OCI-LY3 (cell line): ENCODE data around the gene AMBRA1.

Experiments used
- H2AFZ ChIP-seq: fragments of 200-600, 300-600 bp; shearing (Covaris generic); 2 replicates; pipeline ENCODE4 v1.6.0; 2014; ENCODE audit warnings: antibody characterized with exemption, low read depth, low read length
- H3K27ac ChIP-seq: fragments of 200-600, 300-600 bp; sonication (generic); 2 replicates; pipeline ENCODE4 v1.5.1; 2014; ENCODE audit warnings: mild to moderate bottlenecking, low read length, moderate library complexity, mixed read lengths
- H3K27me3 ChIP-seq: fragments of 200-600, 300-600 bp; sonication (generic); 2 replicates; pipeline ENCODE4 v1.6.1; 2014; ENCODE audit warnings: low read depth, low read length, mixed read lengths
- H3K36me3 ChIP-seq: fragments of 200-600, 300-600 bp; sonication (generic); replicated peaks from 2 replicates; pipeline ENCODE3; 2014; ENCODE audit warnings: low read depth, low read length, mixed read lengths
- H3K4me1 ChIP-seq: fragments of 300-600, 200-600 bp; sonication (generic); 2 replicates; pipeline ENCODE4 v1.6.1; 2014; ENCODE audit warnings: low read length, mixed read lengths
- H3K4me2 ChIP-seq: fragments of 200-600, 300-600 bp; sonication (generic); 2 replicates; pipeline ENCODE4 v1.6.1; 2014; ENCODE audit warnings: low read length, mixed read lengths
- H3K4me3 ChIP-seq: fragments of 300-600, 200-600 bp; sonication (generic); 2 replicates; pipeline ENCODE4 v1.5.1; 2014; ENCODE audit warnings: antibody characterized with exemption, mild to moderate bottlenecking, low read length, moderate library complexity
- H3K79me2 ChIP-seq: fragments of 300-600, 200-600 bp; shearing (Covaris generic); 2 replicates; pipeline ENCODE4 v1.6.1; 2014; ENCODE audit warnings: mild to moderate bottlenecking, low read length, mixed read lengths
- H3K9ac ChIP-seq: fragments of 300-600, 200-600 bp; shearing (Covaris generic); 2 replicates; pipeline ENCODE4 v1.6.0; 2014; ENCODE audit warnings: mild to moderate bottlenecking, low read length, moderate library complexity
- H3K9me3 ChIP-seq: fragments of 200-600, 300-600 bp; shearing (Covaris generic); 2 replicates; pipeline ENCODE4 v1.6.1; 2014; ENCODE audit warnings: low read length, mixed read lengths; ENCODE audit not compliant: insufficient read depth
- H4K20me1 ChIP-seq: fragments of 200-600, 300-600 bp; sonication (generic); 2 replicates; pipeline ENCODE4 v1.6.1; 2016; ENCODE audit warnings: low read length, mixed read lengths; ENCODE audit not compliant: insufficient read depth
- CTCF ChIP-seq: fragments of 200-600, 300-600 bp; sonication (generic); IDR thresholded peaks from 2 replicates; pipeline ENCODE4 v1.5.1; 2014; ENCODE audit warnings: antibody characterized with exemption, low read length, low read depth
- EZH2phosphoT487 ChIP-seq: fragments of 200-600 bp; shearing (Covaris generic); IDR thresholded peaks from 2 replicates; pipeline ENCODE4 v1.6.1; 2018; ENCODE audit warnings: antibody characterized with exemption, mixed run types, low read depth

The AMBRA1 gene

GRCh38 chr11:46498968-46499367 lies 94.9 kb downstream of the AMBRA1 start:
- H3K79me2 ChIP-seq: no peaks in the 10 kb centered on the region
- H3K4me3 ChIP-seq: no peak overlapping the region
- no peak for TF ChIP-seq EZH2phosphoT487
- no peak for TF ChIP-seq CTCF
- H3K36me3 ChIP-seq: peaks cover 7% of the 10 kb centered on the region
- H3K27ac ChIP-seq: no peak overlapping the region
- no peak overlapping the region for H2AFZ ChIP-seq
- no peaks in the 10 kb centered on the region for H3K27me3 ChIP-seq
- H4K20me1 ChIP-seq: no peaks in the 10 kb centered on the region; the same call in 1 of the 2 replicates
- no peaks in the 10 kb centered on the region for H3K4me1 ChIP-seq
- H3K9ac ChIP-seq: no peak overlapping the region
- H3K4me2 ChIP-seq: no peak overlapping the region
- H3K9me3 ChIP-seq: no peaks in the 10 kb centered on the region

GRCh38 chr11:46498179-46498578 lies 95.6 kb downstream of the AMBRA1 start:
- Histone ChIP-seq H3K27ac (no peak overlapping the region), H3K9me3 (no peaks in the 10 kb centered on the region), H3K4me3 (no peak overlapping the region), H3K4me2 (no peak overlapping the region), H3K27me3 (no peaks in the 10 kb centered on the region), H3K9ac (no peak overlapping the region), H4K20me1 (no peaks in the 10 kb centered on the region; the same call in 1 of the 2 replicates), H3K79me2 (no peaks in the 10 kb centered on the region), H2AFZ (no peak overlapping the region), H3K36me3 (peaks cover 10% of the 10 kb centered on the region), H3K4me1 (no peaks in the 10 kb centered on the region)
- TF ChIP-seq CTCF (no peak), EZH2phosphoT487 (no peak)

GRCh38 chr11:46497498-46497897 lies 96.3 kb downstream of the AMBRA1 start:
- H3K4me3 ChIP-seq: no peak overlapping the region
- no peaks in the 10 kb centered on the region for H3K27me3 ChIP-seq
- no peak overlapping the region for H3K27ac ChIP-seq
- H4K20me1 ChIP-seq: no peaks in the 10 kb centered on the region; the same call in 1 of the 2 replicates
- H3K4me1 ChIP-seq: no peaks in the 10 kb centered on the region
- H3K9me3 ChIP-seq: no peaks in the 10 kb centered on the region
- TF ChIP-seq EZH2phosphoT487 (no peak), CTCF (no peak)
- H3K9ac ChIP-seq: no peak overlapping the region
- no peak overlapping the region for H3K4me2 ChIP-seq
- H2AFZ ChIP-seq: no peak overlapping the region
- H3K36me3 ChIP-seq: peaks cover 10% of the 10 kb centered on the region
- no peaks in the 10 kb centered on the region for H3K79me2 ChIP-seq

GRCh38 chr11:46493791-46494190 lies 100.0 kb downstream of the AMBRA1 start:
- Histone ChIP-seq H3K79me2 (no peaks in the 10 kb centered on the region), H3K9me3 (no peaks in the 10 kb centered on the region), H3K9ac (no peak overlapping the region), H3K36me3 (peaks cover 3% of the 10 kb centered on the region), H3K27ac (no peak overlapping the region), H3K4me2 (no peak overlapping the region), H4K20me1 (peaks cover 3% of the 10 kb centered on the region; the same call in 1 of the 2 replicates), H3K27me3 (no peaks in the 10 kb centered on the region), H3K4me1 (no peaks in the 10 kb centered on the region), H3K4me3 (no peak overlapping the region), H2AFZ (no peak overlapping the region)
- no peak for TF ChIP-seq CTCF
- no peak for TF ChIP-seq EZH2phosphoT487
